Cardiac fibroblast (primary cell): Measurements from ENCODE around the gene LMBRD1.

Experiments used
- DNase-seq, 2 donors: peaks; one replicate each; pipeline versions ENCODE4 v3.0.0 to v3.0.0-alpha.2; 2010; ENCODE audit warnings: low read depth in 2 of 2
- H3K4me3 ChIP-seq, 2 donors: replicated peaks in 1 of 2; 1 replicate in 1 of 2; 2 replicates in 1 of 2; pipeline ENCODE4 v1.5.1; 2011; ENCODE audit warnings: low read depth in 2 of 2, low read length in 2 of 2, mild to moderate bottlenecking in 2 of 2, moderate library complexity in 1 of 2
- TF ChIP-seq, protein P1 (sequence below): IDR thresholded peaks from one replicate; pipeline ENCODE4 v1.5.1; 2011; ENCODE audit warnings: low read depth, mild to moderate bottlenecking, low read length, inconsistent platforms

The LMBRD1 gene

DNA sequence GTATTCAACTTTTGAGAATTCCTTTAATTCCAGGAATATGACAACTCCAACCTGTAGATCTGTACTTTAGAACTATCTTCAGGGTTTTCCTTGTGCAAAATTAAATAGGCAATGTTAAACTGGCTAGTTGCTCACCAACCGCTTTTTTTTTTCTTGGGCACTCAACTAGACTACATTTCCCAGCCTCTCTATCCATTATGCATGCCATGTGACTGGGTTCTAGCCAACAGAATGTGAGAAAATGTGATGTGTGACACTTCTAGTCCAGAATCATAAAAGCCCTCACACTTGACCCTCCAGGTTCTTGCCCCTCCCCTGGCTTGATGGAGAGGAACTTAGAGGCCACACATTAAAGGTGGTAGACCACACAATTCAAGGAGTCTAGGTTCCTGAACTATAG is 166.0 kb downstream of the LMBRD1 start:
- H3K4me3 ChIP-seq, result no peak overlapping the region
- TF ChIP-seq, protein P1, sequence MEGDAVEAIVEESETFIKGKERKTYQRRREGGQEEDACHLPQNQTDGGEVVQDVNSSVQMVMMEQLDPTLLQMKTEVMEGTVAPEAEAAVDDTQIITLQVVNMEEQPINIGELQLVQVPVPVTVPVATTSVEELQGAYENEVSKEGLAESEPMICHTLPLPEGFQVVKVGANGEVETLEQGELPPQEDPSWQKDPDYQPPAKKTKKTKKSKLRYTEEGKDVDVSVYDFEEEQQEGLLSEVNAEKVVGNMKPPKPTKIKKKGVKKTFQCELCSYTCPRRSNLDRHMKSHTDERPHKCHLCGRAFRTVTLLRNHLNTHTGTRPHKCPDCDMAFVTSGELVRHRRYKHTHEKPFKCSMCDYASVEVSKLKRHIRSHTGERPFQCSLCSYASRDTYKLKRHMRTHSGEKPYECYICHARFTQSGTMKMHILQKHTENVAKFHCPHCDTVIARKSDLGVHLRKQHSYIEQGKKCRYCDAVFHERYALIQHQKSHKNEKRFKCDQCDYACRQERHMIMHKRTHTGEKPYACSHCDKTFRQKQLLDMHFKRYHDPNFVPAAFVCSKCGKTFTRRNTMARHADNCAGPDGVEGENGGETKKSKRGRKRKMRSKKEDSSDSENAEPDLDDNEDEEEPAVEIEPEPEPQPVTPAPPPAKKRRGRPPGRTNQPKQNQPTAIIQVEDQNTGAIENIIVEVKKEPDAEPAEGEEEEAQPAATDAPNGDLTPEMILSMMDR, result no peak
- DNase-seq, result no peak

DNA sequence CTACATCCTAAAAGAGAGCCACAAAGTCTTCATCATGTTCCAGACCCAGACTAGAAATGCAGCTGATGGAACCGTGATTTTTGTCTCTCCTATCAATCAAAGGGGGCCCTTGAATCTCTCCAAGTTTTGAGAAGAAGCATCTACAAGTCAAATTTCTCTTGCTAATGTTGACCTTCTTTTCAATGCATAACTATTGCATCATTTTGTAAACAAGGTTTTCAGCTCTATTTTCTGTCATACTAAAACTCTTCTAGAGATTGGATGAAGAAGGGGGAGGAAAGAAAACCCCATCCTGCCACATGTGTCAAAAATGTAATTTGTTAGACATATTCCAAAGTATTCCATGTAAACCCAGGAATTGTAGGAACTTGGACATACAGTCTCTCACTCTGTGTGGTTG is 169.2 kb downstream of the LMBRD1 start:
- no peak overlapping the region for H3K4me3 ChIP-seq
- TF ChIP-seq, protein P1, result no peak
- no peak for DNase-seq

DNA sequence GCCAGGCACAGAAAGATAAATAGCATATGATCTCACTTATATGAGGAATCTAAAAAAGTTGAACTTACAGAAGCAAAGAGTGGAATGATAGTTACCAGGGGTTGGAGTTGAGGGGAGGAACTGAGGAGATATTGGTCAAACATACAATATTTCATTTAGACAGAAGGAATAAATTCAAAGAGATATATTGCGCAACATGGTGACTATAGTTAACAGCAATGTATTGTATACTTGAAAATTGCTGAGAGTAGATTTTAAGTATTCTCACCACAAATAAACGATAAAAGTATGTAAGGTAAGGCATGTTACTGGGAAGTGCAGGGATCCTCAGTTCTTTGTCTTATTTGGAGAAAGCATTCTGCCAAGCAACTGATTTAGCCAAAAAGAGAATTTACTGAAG is 171.9 kb downstream of the LMBRD1 start:
- DNase-seq, result peak in 1 of 2 donors; percentile 8
- H3K4me3 ChIP-seq, result no peak overlapping the region
- TF ChIP-seq, protein P1, result no peak
